KMS-11 (cell line): ENCODE results near the gene OSBPL3.

ENCODE experiments used
- H2AFZ ChIP-seq: fragments of 200-600 bp; sonication (generic); 2 replicates; pipeline ENCODE4 v1.6.1; 2016; ENCODE audit warnings: antibody characterized with exemption, mixed run types, low read depth
- H3K27ac ChIP-seq: fragments of 200-600 bp; sonication (generic); 2 replicates; pipeline ENCODE4 v1.6.1; 2016; ENCODE audit warnings: mild to moderate bottlenecking, mixed run types
- H3K27me3 ChIP-seq: fragments of 200-600 bp; sonication (generic); 2 replicates; pipeline ENCODE4 v1.6.1; 2017; ENCODE audit warnings: mild to moderate bottlenecking, low read depth, mixed run types, moderate library complexity; ENCODE audit not compliant: insufficient read depth
- H3K36me3 ChIP-seq: fragments of 200-600 bp; sonication (generic); 2 replicates; pipeline ENCODE4 v1.6.1; 2017; ENCODE audit warnings: mild to moderate bottlenecking, mixed run types; ENCODE audit not compliant: insufficient read depth
- H3K4me1 ChIP-seq: fragments of 200-600 bp; sonication (generic); 2 replicates; pipeline ENCODE4 v1.6.1; 2016; ENCODE audit warnings: mild to moderate bottlenecking, low read depth, mixed run types; ENCODE audit not compliant: poor library complexity, severe bottlenecking
- H3K4me2 ChIP-seq: fragments of 200-600 bp; sonication (generic); 2 replicates; pipeline ENCODE4 v1.7.0; 2016; ENCODE audit warnings: mild to moderate bottlenecking, mixed run types
- H3K4me3 ChIP-seq: fragments of 200-600 bp; sonication (generic); IDR thresholded peaks from 2 replicates; pipeline ENCODE4 v1.6.1; 2017; ENCODE audit warnings: low read depth, low read length, mixed read lengths; ENCODE audit not compliant: insufficient read depth
- H3K79me2 ChIP-seq: fragments of 200-600 bp; sonication (generic); 2 replicates; pipeline ENCODE4 v1.6.1; 2016; ENCODE audit warnings: low read depth, mixed run types; ENCODE audit not compliant: insufficient read depth
- H3K9ac ChIP-seq: fragments of 200-600 bp; sonication (generic); 2 replicates; pipeline ENCODE4 v1.6.1; 2016; ENCODE audit warnings: mild to moderate bottlenecking, mixed run types
- H4K20me1 ChIP-seq: fragments of 200-600 bp; sonication (generic); 2 replicates; pipeline ENCODE4 v1.6.1; 2016; ENCODE audit warnings: mild to moderate bottlenecking, mixed run types; ENCODE audit not compliant: insufficient read depth
- TF ChIP-seq, protein P1 (sequence below): fragments of 200-600 bp; sonication (generic); conservative IDR thresholded peaks from 2 replicates; pipeline ENCODE4 v1.6.1; 2017; ENCODE audit warnings: low read depth, mild to moderate bottlenecking, antibody characterized with exemption, low read length, moderate library complexity, mixed read lengths

OSBPL3 gene

GRCh38 chr7:24945899-24946298, 34.1 kb downstream of the OSBPL3 start:
- H3K36me3 ChIP-seq = no peaks in the 10 kb centered on the region
- no peaks in the 10 kb centered on the region for H3K27me3 ChIP-seq
- no peak overlapping the region for H3K9ac ChIP-seq
- no peaks in the 10 kb centered on the region for H4K20me1 ChIP-seq
- no peak overlapping the region for H2AFZ ChIP-seq
- no peak overlapping the region for H3K27ac ChIP-seq
- no peak overlapping the region for H3K4me3 ChIP-seq
- peaks cover 4% of the 10 kb centered on the region for H3K4me1 ChIP-seq
- H3K4me2 ChIP-seq = no peak overlapping the region
- H3K79me2 ChIP-seq = peaks cover 25% of the 10 kb centered on the region
- TF ChIP-seq, protein P1, sequence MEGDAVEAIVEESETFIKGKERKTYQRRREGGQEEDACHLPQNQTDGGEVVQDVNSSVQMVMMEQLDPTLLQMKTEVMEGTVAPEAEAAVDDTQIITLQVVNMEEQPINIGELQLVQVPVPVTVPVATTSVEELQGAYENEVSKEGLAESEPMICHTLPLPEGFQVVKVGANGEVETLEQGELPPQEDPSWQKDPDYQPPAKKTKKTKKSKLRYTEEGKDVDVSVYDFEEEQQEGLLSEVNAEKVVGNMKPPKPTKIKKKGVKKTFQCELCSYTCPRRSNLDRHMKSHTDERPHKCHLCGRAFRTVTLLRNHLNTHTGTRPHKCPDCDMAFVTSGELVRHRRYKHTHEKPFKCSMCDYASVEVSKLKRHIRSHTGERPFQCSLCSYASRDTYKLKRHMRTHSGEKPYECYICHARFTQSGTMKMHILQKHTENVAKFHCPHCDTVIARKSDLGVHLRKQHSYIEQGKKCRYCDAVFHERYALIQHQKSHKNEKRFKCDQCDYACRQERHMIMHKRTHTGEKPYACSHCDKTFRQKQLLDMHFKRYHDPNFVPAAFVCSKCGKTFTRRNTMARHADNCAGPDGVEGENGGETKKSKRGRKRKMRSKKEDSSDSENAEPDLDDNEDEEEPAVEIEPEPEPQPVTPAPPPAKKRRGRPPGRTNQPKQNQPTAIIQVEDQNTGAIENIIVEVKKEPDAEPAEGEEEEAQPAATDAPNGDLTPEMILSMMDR = no peak

- Histone ChIP-seq H4K20me1 (no peaks in the 10 kb centered on the region), H2AFZ (no peak overlapping the region), H3K4me3 (no peak overlapping the region), H3K36me3 (no peaks in the 10 kb centered on the region), H3K4me2 (no peak overlapping the region), H3K4me1 (peaks cover 4% of the 10 kb centered on the region), H3K9ac (no peak overlapping the region), H3K27me3 (no peaks in the 10 kb centered on the region), H3K27ac (no peak overlapping the region), H3K79me2 (peaks cover 7% of the 10 kb centered on the region; the same call in 1 of the 2 replicates)
- TF ChIP-seq, protein P1 = no peak
Observed at GRCh38 chr7:24943096-24943948, 36.7 kb downstream of the OSBPL3 start.

GRCh38 chr7:24942226-24942625, 37.8 kb downstream of the OSBPL3 start:
- H3K4me2 ChIP-seq = no peak overlapping the region
- no peaks in the 10 kb centered on the region for H4K20me1 ChIP-seq
- no peak overlapping the region for H2AFZ ChIP-seq
- H3K27me3 ChIP-seq = no peaks in the 10 kb centered on the region
- TF ChIP-seq, protein P1 = no peak
- no peak overlapping the region for H3K4me3 ChIP-seq
- H3K27ac ChIP-seq = no peak overlapping the region
- peaks cover 4% of the 10 kb centered on the region for H3K4me1 ChIP-seq
- H3K9ac ChIP-seq = no peak overlapping the region
- H3K79me2 ChIP-seq = peaks cover 9% of the 10 kb centered on the region; the same call in 1 of the 2 replicates
- no peaks in the 10 kb centered on the region for H3K36me3 ChIP-seq

DNA sequence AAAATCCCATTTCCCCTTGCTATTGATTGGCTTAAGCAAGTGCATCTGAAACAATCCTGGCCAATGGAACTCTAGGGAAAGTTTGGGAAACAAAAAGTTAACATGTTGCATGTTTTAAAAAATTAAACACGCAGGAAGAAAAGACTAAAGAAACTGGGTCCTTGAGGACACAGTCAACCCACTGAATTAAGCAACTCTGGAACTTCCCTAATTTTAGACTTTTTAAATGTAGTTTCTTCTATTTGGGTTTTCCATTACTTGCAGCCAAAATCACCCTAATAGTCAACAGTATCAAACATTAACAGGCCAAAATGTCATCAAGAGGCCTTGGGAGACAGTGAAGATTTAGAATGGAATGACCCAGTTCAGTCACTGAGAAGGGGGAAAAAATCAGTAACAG, 40.6 kb downstream of the OSBPL3 start:
- no peaks in the 10 kb centered on the region for H3K27me3 ChIP-seq
- H2AFZ ChIP-seq = no peak overlapping the region
- H3K36me3 ChIP-seq = no peaks in the 10 kb centered on the region
- H3K27ac ChIP-seq = no peak overlapping the region
- H3K79me2 ChIP-seq = peaks cover 8% of the 10 kb centered on the region; the same call in 1 of the 2 replicates
- H3K4me1 ChIP-seq = peaks cover 9% of the 10 kb centered on the region
- TF ChIP-seq, protein P1 = no peak
- H3K4me2 ChIP-seq = no peak overlapping the region
- H3K4me3 ChIP-seq = no peak overlapping the region
- H4K20me1 ChIP-seq = no peaks in the 10 kb centered on the region
- no peak overlapping the region for H3K9ac ChIP-seq
